Eye (tissue), 1 donor: Measurements from ENCODE around the gene SPPL2C.

ENCODE experiments used
- DNase-seq: peaks from one replicate; pipeline ENCODE4 v3.0.0-alpha.2; 2015

Gene SPPL2C

GRCh38 chr17:45828582-45829133 lies 16.0 kb upstream of the SPPL2C start:
- DNase-seq, result no peak

- DNase-seq, result no peak
Observed at GRCh38 chr17:45833920-45834319, 10.8 kb upstream of the SPPL2C start.

GRCh38 chr17:45834471-45835396 lies 9.9 kb upstream of the SPPL2C start:
- no peak for DNase-seq

GRCh38 chr17:45835481-45835880 lies 9.2 kb upstream of the SPPL2C start:
- no peak for DNase-seq

GRCh38 chr17:45836047-45837044 lies 8.3 kb upstream of the SPPL2C start:
- DNase-seq, result no peak

GRCh38 chr17:45837187-45837586 lies 7.5 kb upstream of the SPPL2C start:
- no peak for DNase-seq

GRCh38 chr17:45837603-45838002 lies 7.1 kb upstream of the SPPL2C start:
- DNase-seq, result no peak

GRCh38 chr17:45838751-45839295 lies 5.9 kb upstream of the SPPL2C start:
- DNase-seq, result no peak

GRCh38 chr17:45839442-45839841 lies 5.2 kb upstream of the SPPL2C start:
- no peak for DNase-seq

GRCh38 chr17:45841186-45841585 lies 3.5 kb upstream of the SPPL2C start:
- DNase-seq, result peak; percentile 44

- no peak for DNase-seq
Observed at GRCh38 chr17:45841883-45842525, 2.7 kb upstream of the SPPL2C start.

GRCh38 chr17:45843722-45844121 lies 959 bp upstream of the SPPL2C start:
- no peak for DNase-seq

GRCh38 chr17:45845376-45846185 lies 900 bp downstream of the SPPL2C start:
- no peak for DNase-seq

- no peak for DNase-seq
Observed at GRCh38 chr17:45846223-45846622, 1.5 kb downstream of the SPPL2C start.

GRCh38 chr17:45846646-45847045 lies 2.0 kb downstream of the SPPL2C start:
- no peak for DNase-seq

- no peak for DNase-seq
Observed at GRCh38 chr17:45847101-45847500, 2.4 kb downstream of the SPPL2C start.

GRCh38 chr17:45847747-45848146 lies 3.1 kb downstream of the SPPL2C start:
- no peak for DNase-seq

- no peak for DNase-seq
Observed at GRCh38 chr17:45848405-45848804, 3.7 kb downstream of the SPPL2C start.

- no peak for DNase-seq
Observed at GRCh38 chr17:45848868-45849535, 4.3 kb downstream of the SPPL2C start.

GRCh38 chr17:45849536-45849990 lies 4.9 kb downstream of the SPPL2C start:
- no peak for DNase-seq

GRCh38 chr17:45850011-45850410 lies 5.3 kb downstream of the SPPL2C start:
- no peak for DNase-seq
